Lower leg skin (tissue), 3 donors: ENCODE data around the gene MINDY4B.

Experiments used
- CTCF ChIP-seq, 3 donors: fragments of 450-650 bp; IDR thresholded peaks; one replicate each; pipeline ENCODE4 v1.5.1; 2016; ENCODE audit warnings: antibody characterized with exemption in 3 of 3, mild to moderate bottlenecking in 3 of 3, moderate library complexity in 2 of 3
- POLR2A ChIP-seq, 2 donors: fragments of 450-650 bp; IDR thresholded peaks; one replicate each; pipeline ENCODE4 v1.6.1; 2016 to 2017; ENCODE audit warnings: antibody characterized with exemption in 2 of 2, mild to moderate bottlenecking in 1 of 2, moderate library complexity in 1 of 2

GRCh38 chr3:150890295-150890694 lies 14.9 kb downstream of the MINDY4B start:
- no peak for TF ChIP-seq CTCF (IDR thresholded peaks at IDR 0.05)
- TF ChIP-seq POLR2A (IDR thresholded peaks at IDR 0.05), result no peak
